Measurements from ENCODE around the gene PCDHA5. TPM values are rescaled to one million over a fixed set of nuclear protein-coding genes. Genes with fewer than 3 reads are reported as not detected.

The PCDHA5 gene
- total RNA-seq, 1 donor from 2014 or later: 0.05 TPM

Other genes starting within 250 kb of the PCDHA5 start
- 0.55 and 0.59 TPM in 2 replicates for gene CD14, start 188.4 kb upstream of the PCDHA5 start, total RNA-seq
- gene TMCO6, start 182.2 kb upstream of the PCDHA5 start, total RNA-seq: 3.6 and 5.8 TPM in 2 replicates
- gene NDUFA2, start 174.0 kb upstream of the PCDHA5 start, total RNA-seq: 12.5 and 38.0 TPM in 2 replicates
- 81.7 and 91.5 TPM in 2 replicates for gene IK, start 173.8 kb upstream of the PCDHA5 start, total RNA-seq
- 19.3 and 26.9 TPM in 2 replicates for gene WDR55, start 156.7 kb upstream of the PCDHA5 start, total RNA-seq
- gene DND1, start 148.0 kb upstream of the PCDHA5 start, total RNA-seq: 0.18 and 0.30 TPM in 2 replicates
- gene HARS1, start 130.2 kb upstream of the PCDHA5 start, total RNA-seq: 60.3 and 81.0 TPM in 2 replicates
- 28.2 and 34.6 TPM in 2 replicates for gene HARS2, start 130.2 kb upstream of the PCDHA5 start, total RNA-seq
- 50.9 and 65.3 TPM in 2 replicates for gene ZMAT2, start 121.2 kb upstream of the PCDHA5 start, total RNA-seq
- gene PCDHA1, start 35.5 kb upstream of the PCDHA5 start, total RNA-seq: under 0.01 and 0.09 TPM in 2 replicates
- 0.05 TPM in 1 of 2 replicates, not detected in the other for gene PCDHA2, start 26.8 kb upstream of the PCDHA5 start, total RNA-seq
- 0.23 and 0.59 TPM in 2 replicates for gene PCDHA3, start 20.6 kb upstream of the PCDHA5 start, total RNA-seq
- gene PCDHA4, start 14.5 kb upstream of the PCDHA5 start, total RNA-seq: 0.32 and 0.89 TPM in 2 replicates
- 0.60 and 0.89 TPM in 2 replicates for gene PCDHA6, start 6.3 kb downstream of the PCDHA5 start, total RNA-seq
- 0.74 and 2.4 TPM in 2 replicates for gene PCDHA7, start 12.7 kb downstream of the PCDHA5 start, total RNA-seq
- gene PCDHA8, start 19.6 kb downstream of the PCDHA5 start, total RNA-seq: under 0.01 and 0.23 TPM in 2 replicates
- under 0.01 and 0.09 TPM in 2 replicates for gene PCDHA9, start 26.8 kb downstream of the PCDHA5 start, total RNA-seq
- gene PCDHA10, start 34.3 kb downstream of the PCDHA5 start, total RNA-seq: 0.23 and 0.59 TPM in 2 replicates
- 0.18 and 0.30 TPM in 2 replicates for gene PCDHA11, start 47.3 kb downstream of the PCDHA5 start, total RNA-seq
- gene PCDHA12, start 53.7 kb downstream of the PCDHA5 start, total RNA-seq: 0.18 and 0.59 TPM in 2 replicates
- 0.09 TPM in 1 of 2 replicates, not detected in the other for gene PCDHA13, start 60.5 kb downstream of the PCDHA5 start, total RNA-seq
- 0.09 and 0.30 TPM in 2 replicates for gene PCDHAC1, start 104.7 kb downstream of the PCDHA5 start, total RNA-seq
- 0.30 and 0.32 TPM in 2 replicates for gene PCDHAC2, start 144.9 kb downstream of the PCDHA5 start, total RNA-seq
- not detected in 2 replicates for gene PCDHB1, start 229.8 kb downstream of the PCDHA5 start, total RNA-seq

All from smooth muscle cell of the umbilical artery (primary cell).